IPS DF 19.7 (cell line): ENCODE measurements around the gene ZPBP.
A peak's percentile ranks its signal among the peaks of the same experiment; 100 is the strongest.

Source experiments
- DNase-seq: peaks from one replicate; pipeline ENCODE4 v3.0.0-alpha.2; 2013; ENCODE audit warnings: low read depth, low spot score

ZPBP gene

GRCh38 chr7:50092579-50093491 is at the start of gene ZPBP:
Gene ZPBP (minus strand): TSS chr7:50093246. CDS start chr7:50093194, 52 bp downstream.
- no peak for DNase-seq

- DNase-seq: no peak
Observed at GRCh38 chr7:50142425-50143017, 49.5 kb upstream of the ZPBP start.

GRCh38 chr7:50141854-50142253 is 48.8 kb upstream of the ZPBP start:
- DNase-seq: no peak

- no peak for DNase-seq
Observed at GRCh38 chr7:50141131-50141530, 48.1 kb upstream of the ZPBP start.

GRCh38 chr7:50140688-50141087 is 47.6 kb upstream of the ZPBP start:
- no peak for DNase-seq

- no peak for DNase-seq
Observed at GRCh38 chr7:50138101-50138500, 45.1 kb upstream of the ZPBP start.

- DNase-seq: no peak
Observed at GRCh38 chr7:50125766-50126165, 32.7 kb upstream of the ZPBP start.

GRCh38 chr7:50121286-50121685 is 28.2 kb upstream of the ZPBP start:
- no peak for DNase-seq

- peak; percentile 5 for DNase-seq
Observed at GRCh38 chr7:50119815-50120637, 27.0 kb upstream of the ZPBP start.

- no peak for DNase-seq
Observed at GRCh38 chr7:50112250-50112649, 19.2 kb upstream of the ZPBP start.

- no peak for DNase-seq
Observed at GRCh38 chr7:50101873-50102272, 8.8 kb upstream of the ZPBP start.

- no peak for DNase-seq
Observed at GRCh38 chr7:50095634-50096033, 2.6 kb upstream of the ZPBP start.

- DNase-seq: no peak
Observed at GRCh38 chr7:50088463-50089129, 4.5 kb downstream of the ZPBP start.

- no peak for DNase-seq
Observed at GRCh38 chr7:50085344-50085743, 7.7 kb downstream of the ZPBP start.

GRCh38 chr7:50073093-50073492 is 20.0 kb downstream of the ZPBP start:
- DNase-seq: no peak

- no peak for DNase-seq
Observed at GRCh38 chr7:50069613-50070012, 23.4 kb downstream of the ZPBP start.

GRCh38 chr7:50068850-50069551 is 24.0 kb downstream of the ZPBP start:
- DNase-seq: peak; percentile 85

- DNase-seq: no peak
Observed at GRCh38 chr7:50068026-50068425, 25.0 kb downstream of the ZPBP start.

- DNase-seq: no peak
Observed at GRCh38 chr7:50062951-50063350, 30.1 kb downstream of the ZPBP start.

GRCh38 chr7:50056131-50056530 is 36.9 kb downstream of the ZPBP start:
- DNase-seq: no peak

GRCh38 chr7:50047716-50048115 is 45.3 kb downstream of the ZPBP start:
- DNase-seq: no peak
